Activated naive CD4-positive, alpha-beta T cell treated with anti-CD3 and anti-CD28 coated beads for 36 hours (primary cell): ENCODE results near the gene RNGTT. TPM values are rescaled to one million over a fixed set of nuclear protein-coding genes. Genes with fewer than 3 reads are reported as not detected.

Source experiments
- CTCF ChIA-PET: fragments of 350-600 bp; sonication (Branson Sonifier 250); formaldehyde crosslinking; loops from one replicate; lab custom pipeline; 2021; ENCODE audit warnings: antibody characterized with exemption; lab: Charles Lee
- DNase-seq: peaks from one replicate; pipeline ENCODE4 v3.0.0-alpha.2; 2020
- H3K27ac Mint-ChIP-seq: one replicate; pipeline ENCODE4 v1.8.0; 2021; ENCODE audit warnings: mild to moderate bottlenecking, mixed read lengths
- H3K27me3 Mint-ChIP-seq: one replicate; pipeline ENCODE4 v1.8.0; 2021; ENCODE audit warnings: low read depth, mixed read lengths
- H3K36me3 Mint-ChIP-seq: one replicate; pipeline ENCODE4 v1.8.0; 2021; ENCODE audit warnings: low read depth, mixed read lengths
- H3K4me1 Mint-ChIP-seq: one replicate; pipeline ENCODE4 v1.8.0; 2021; ENCODE audit warnings: low read depth, mixed read lengths
- H3K4me3 Mint-ChIP-seq: one replicate; pipeline ENCODE4 v1.8.0; 2021; ENCODE audit warnings: mild to moderate bottlenecking, moderate library complexity, mixed read lengths
- H3K9me3 Mint-ChIP-seq: one replicate; pipeline ENCODE4 v1.8.0; 2021; ENCODE audit warnings: mixed read lengths
- intact Hi-C: fragments of 100-400 bp; cut with micrococcal nuclease; formaldehyde crosslinking; loops from one replicate; pipeline ENCODE4 v1.15.1; 2023
- total RNA-seq, 2 experiments: library from RNA; stranded (reverse); gene quantifications; one replicate each; pipeline ENCODE4 v1.2.3, GENCODE V29; 2021

Gene RNGTT
- total RNA-seq, 2 experiments from 2014 or later: 21.7 to 23.5 TPM

DNA sequence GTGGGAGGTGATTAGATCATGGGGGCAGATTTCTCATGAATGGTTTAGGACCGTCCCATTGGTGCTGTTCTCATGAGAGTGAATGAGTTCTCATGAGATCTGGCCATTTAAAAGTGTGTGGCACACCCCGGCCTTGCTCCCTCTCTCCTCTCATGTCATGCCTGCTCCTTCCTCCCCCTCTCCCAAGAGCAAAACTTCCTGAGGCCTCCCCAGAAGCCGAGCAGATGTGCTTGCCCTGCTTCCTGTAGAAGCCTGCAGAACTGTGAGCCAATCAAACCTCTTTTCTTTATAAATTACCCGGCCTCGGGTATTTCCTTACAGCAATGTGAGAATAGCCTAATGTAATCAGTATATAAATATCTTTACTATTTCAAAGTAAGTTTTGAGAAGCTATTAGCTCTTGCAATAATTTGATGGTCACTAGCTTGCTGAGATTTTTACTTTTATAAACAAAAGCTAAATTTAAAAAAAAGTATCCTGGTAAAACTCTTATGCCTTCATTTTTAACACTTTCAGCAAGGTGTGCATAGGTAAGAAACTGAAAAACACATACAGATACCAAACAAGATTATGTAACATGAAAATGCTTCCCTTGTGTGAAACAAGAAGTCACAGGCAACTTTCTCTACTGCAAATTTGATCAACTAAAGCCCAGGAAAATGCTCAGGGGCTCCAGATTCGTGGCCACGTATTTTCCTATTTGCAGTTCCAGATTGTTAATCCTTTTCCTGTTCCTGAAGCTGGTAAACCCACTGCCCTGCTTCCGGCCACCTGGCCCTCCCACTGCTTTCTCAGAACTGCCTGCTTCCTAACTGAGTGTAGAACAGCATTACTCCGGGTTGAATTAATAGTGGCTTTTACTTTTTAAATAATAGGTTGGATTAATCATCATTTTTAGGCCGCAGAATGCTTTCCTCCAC, 402.1 kb downstream of the RNGTT start:
- CTCF ChIA-PET: no interaction called here
- Mint-ChIP-seq H3K27me3 (peaks cover 3% of the 10 kb centered on the region), H3K27ac (no peak overlapping the region), H3K9me3 (no peaks in the 10 kb centered on the region), H3K4me3 (no peak overlapping the region), H3K4me1 (peaks cover 7% of the 10 kb centered on the region), H3K36me3 (no peaks in the 10 kb centered on the region)
- DNase-seq: no peak
- intact Hi-C loops: no loop called here

Other genes starting within 250 kb of the RNGTT start
- gene PNRC1, start 117.1 kb upstream of the RNGTT start, total RNA-seq: 100 to 1,000 TPM; 110 to 111 TPM
- gene SRSF12, start 154.5 kb upstream of the RNGTT start, total RNA-seq: under 1 TPM in 1 of 2 experiments, not detected in 1; 0.15 TPM
- gene PM20D2, start 182.4 kb upstream of the RNGTT start, total RNA-seq: 10 to 100 TPM; 11.6 to 12.7 TPM